ENCODE measurements around the gene MPRIP.

GRCh38 chr17:17164156-17164555 lies 121.9 kb downstream of the MPRIP start:
- TF ChIP-seq CTCF (conservative IDR thresholded peaks at IDR 0.05) (no peak), ZFX (IDR thresholded peaks at IDR 0.05) (no peak)
